HEK293 (cell line): Measurements from ENCODE around the gene RNF224.
A peak's percentile ranks its signal among the peaks of the same experiment; 100 is the strongest.

ENCODE experiments used
- CTCF ChIA-PET: fragments of 350-600 bp; formaldehyde crosslinking; extraction: SDS; loops from one replicate; lab custom pipeline; 2021; ENCODE audit warnings: antibody characterized with exemption; lab: Yijun Ruan, JAX
- POLR2A ChIA-PET: fragments of 300-600 bp; formaldehyde crosslinking; extraction: SDS; loops from one replicate; lab custom pipeline; 2020; ENCODE audit warnings: antibody characterized with exemption, inconsistent platforms; lab: Yijun Ruan, JAX
- H3K27ac ChIP-seq: fragments of 200-500 bp; sonication (Bioruptor generic); 2 replicates; pipeline ENCODE4 v1.5.1; 2014; ENCODE audit warnings: low read depth, low read length, control low read depth, inconsistent platforms; ENCODE audit errors: extremely low read depth
- H3K36me3 ChIP-seq, 2 experiments: fragments of 200-500 bp in 1 of 2; sonication (Bioruptor generic) in 1 of 2; 1 replicate in 1 of 2; 2 replicates in 1 of 2; pipeline ENCODE4 v1.5.1; 2014 to 2017; ENCODE audit warnings: inconsistent platforms in 2 of 2, low read length in 2 of 2; ENCODE audit not compliant: control insufficient read depth in 2 of 2, insufficient read depth in 1 of 2
- H3K4me1 ChIP-seq: fragments of 200-500 bp; sonication (Bioruptor generic); 2 replicates; pipeline ENCODE4 v1.5.1; 2014; ENCODE audit warnings: mild to moderate bottlenecking, low read length, inconsistent platforms; ENCODE audit not compliant: control insufficient read depth, insufficient read depth
- H3K4me3 ChIP-seq: 2 replicates; pipeline ENCODE4 v1.5.1; 2011; ENCODE audit warnings: low read depth, mild to moderate bottlenecking, control low read depth, low read length, moderate library complexity
- H3K9me3 ChIP-seq: fragments of 200-500 bp; sonication (Bioruptor generic); 2 replicates; pipeline ENCODE4 v1.5.1; 2014; ENCODE audit warnings: low read depth, low read length, inconsistent platforms; ENCODE audit not compliant: control insufficient read depth, insufficient read depth
- GLIS2 ChIP-seq: fragments of 450-650 bp; formaldehyde crosslinking; IDR thresholded peaks from 2 replicates; pipeline ENCODE4 v1.5.1; 2016; ENCODE audit warnings: missing biosample characterization, missing genetic modification characterization
- KLF1 ChIP-seq: fragments of 450-650 bp; formaldehyde crosslinking; IDR thresholded peaks from 2 replicates; pipeline ENCODE4 v1.5.1; 2016; ENCODE audit warnings: missing biosample characterization, missing genetic modification characterization
- KLF16 ChIP-seq: fragments of 450-650 bp; formaldehyde crosslinking; IDR thresholded peaks from 2 replicates; pipeline ENCODE4 v1.5.1; 2017; ENCODE audit warnings: missing biosample characterization, missing genetic modification characterization
- PRDM2 ChIP-seq: fragments of 450-650 bp; formaldehyde crosslinking; IDR thresholded peaks from 2 replicates; pipeline ENCODE4 v1.5.1; 2016; ENCODE audit warnings: missing biosample characterization, missing genetic modification characterization, borderline replicate concordance
- PRDM6 ChIP-seq: fragments of 450-650 bp; formaldehyde crosslinking; IDR thresholded peaks from 2 replicates; pipeline ENCODE4 v1.5.1; 2017; ENCODE audit warnings: missing biosample characterization, missing genetic modification characterization
- REST ChIP-seq: fragments of 450-650 bp; formaldehyde crosslinking; IDR thresholded peaks from 2 replicates; pipeline ENCODE4 v1.5.1; 2016; ENCODE audit warnings: missing biosample characterization, missing genetic modification characterization
- ZBTB6 ChIP-seq: fragments of 450-650 bp; formaldehyde crosslinking; IDR thresholded peaks from 2 replicates; pipeline ENCODE4 v1.5.1; 2017; ENCODE audit warnings: missing biosample characterization, missing genetic modification characterization
- ZIC2 ChIP-seq: fragments of 450-650 bp; formaldehyde crosslinking; IDR thresholded peaks from 2 replicates; pipeline ENCODE4 v1.5.1; 2016; ENCODE audit warnings: missing biosample characterization, missing genetic modification characterization
- ZNF114 ChIP-seq: fragments of 450-650 bp; formaldehyde crosslinking; IDR thresholded peaks from 2 replicates; pipeline ENCODE4 v1.5.0; 2017; ENCODE audit warnings: missing biosample characterization, missing genetic modification characterization
- ZNF138 ChIP-seq: fragments of 450-650 bp; formaldehyde crosslinking; IDR thresholded peaks from 2 replicates; pipeline ENCODE4 v1.5.1; 2016; ENCODE audit warnings: missing biosample characterization, missing genetic modification characterization, borderline replicate concordance
- ZNF155 ChIP-seq: fragments of 450-650 bp; formaldehyde crosslinking; IDR thresholded peaks from 2 replicates; pipeline ENCODE4 v1.5.1; 2016; ENCODE audit warnings: missing biosample characterization, missing genetic modification characterization
- ZNF18 ChIP-seq: fragments of 450-650 bp; formaldehyde crosslinking; IDR thresholded peaks from 2 replicates; pipeline ENCODE4 v1.5.1; 2016; ENCODE audit warnings: missing biosample characterization, missing genetic modification characterization
- ZNF2 ChIP-seq: fragments of 450-650 bp; formaldehyde crosslinking; IDR thresholded peaks from 2 replicates; pipeline ENCODE4 v1.5.1; 2016; ENCODE audit warnings: missing biosample characterization, missing genetic modification characterization
- ZNF335 ChIP-seq: fragments of 450-650 bp; formaldehyde crosslinking; conservative IDR thresholded peaks from 2 replicates; pipeline ENCODE4 v1.5.1; 2016; ENCODE audit warnings: missing biosample characterization, missing genetic modification characterization
- ZNF488 ChIP-seq: fragments of 450-650 bp; formaldehyde crosslinking; IDR thresholded peaks from 2 replicates; pipeline ENCODE4 v1.5.1; 2016; ENCODE audit warnings: missing biosample characterization, missing genetic modification characterization
- ZNF530 ChIP-seq: fragments of 450-650 bp; formaldehyde crosslinking; IDR thresholded peaks from 2 replicates; pipeline ENCODE4 v1.5.1; 2016; ENCODE audit warnings: low read depth, missing biosample characterization, missing genetic modification characterization
- ZNF549 ChIP-seq: fragments of 450-650 bp; IDR thresholded peaks from 2 replicates; pipeline ENCODE4 v1.5.1; 2018; ENCODE audit warnings: missing biosample characterization, missing genetic modification characterization, mild to moderate bottlenecking, inconsistent platforms, moderate library complexity
- ZNF555 ChIP-seq: fragments of 450-650 bp; formaldehyde crosslinking; conservative IDR thresholded peaks from 2 replicates; pipeline ENCODE4 v1.5.1; 2017; ENCODE audit warnings: missing biosample characterization, mild to moderate bottlenecking, missing genetic modification characterization, inconsistent platforms
- ZNF621 ChIP-seq: fragments of 450-650 bp; formaldehyde crosslinking; IDR thresholded peaks from 2 replicates; pipeline ENCODE4 v1.5.1; 2017; ENCODE audit warnings: missing biosample characterization, missing genetic modification characterization
- ZNF624 ChIP-seq: fragments of 450-650 bp; formaldehyde crosslinking; IDR thresholded peaks from 2 replicates; pipeline ENCODE4 v1.5.1; 2017; ENCODE audit warnings: missing biosample characterization, missing genetic modification characterization

Gene RNF224

GRCh38 chr9:137193771-137194170, 33.5 kb upstream of the RNF224 start:
- ChIA-PET POLR2A (interaction anchor here (0.9 to 3.1 kb wide), 6 partner anchors 18 to 107 kb away, joined by 4 to 18 read pairs (median 6); partner anchors contain the start of genes MAN1B1 and TUBB4B), CTCF (interaction anchor here (1.0 to 2.3 kb wide), 3 partner anchors 17 to 42 kb away, joined by 3 to 10 read pairs (median 9); partner anchors contain the start of gene RNF224)
- Histone ChIP-seq H3K4me1 (peaks cover 8% of the 10 kb centered on the region; the same call in 1 of the 2 replicates), H3K9me3 (no peaks in the 10 kb centered on the region), H3K36me3 (peaks cover 0 to 30% of the 10 kb centered on the region in 2 experiments; a peak in 1 of 3 replicates), H3K27ac (no peak overlapping the region), H3K4me3 (no peak overlapping the region)
- TF ChIP-seq ZNF621 (tag by site-specific recombination) = no peak
- TF ChIP-seq ZNF624 (tag by site-specific recombination) = no peak
- TF ChIP-seq REST = no peak
- no peak for TF ChIP-seq ZNF530 (tag by site-specific recombination)
- TF ChIP-seq ZNF114 (tag by site-specific recombination) = no peak
- no peak for TF ChIP-seq PRDM2 (tag by site-specific recombination)
- TF ChIP-seq GLIS2 = 0 out of 2 replicates have a peak, but pooled peaks have one; percentile 46
- TF ChIP-seq KLF16 (tag by site-specific recombination) = no peak
- TF ChIP-seq ZBTB6 (tag by site-specific recombination) = 0 out of 2 replicates have a peak, but pooled peaks have one; percentile 40
- peak; percentile 26; the same call in 1 of the 2 replicates for TF ChIP-seq ZIC2
- TF ChIP-seq ZNF155 (tag by site-specific recombination) = no peak
- TF ChIP-seq ZNF488 (tag by site-specific recombination) = no peak
- no peak for TF ChIP-seq PRDM6 (tag by site-specific recombination)
- TF ChIP-seq KLF1 = no peak
- TF ChIP-seq ZNF335 = peak; percentile 68
- TF ChIP-seq ZNF549 (tag by site-specific recombination) = no peak
- no peak for TF ChIP-seq ZNF2 (tag by site-specific recombination)
- no peak for TF ChIP-seq ZNF18
- TF ChIP-seq ZNF555 (tag by site-specific recombination) = no peak
- TF ChIP-seq ZNF138 (tag by site-specific recombination) = no peak
